ENCODE data around the gene IRF9.

Gene IRF9

GRCh38 chr14:24172261-24172860 lies 11.3 kb downstream of the IRF9 start:
- H3K4me3 ChIP-seq (ENCODE audit: low read depth, low read length) = no peak overlapping the region
- H3K9ac ChIP-seq = no peak overlapping the region
- H3K79me2 ChIP-seq = no peaks in the 10 kb centered on the region
- no peak overlapping the region for H3K4me2 ChIP-seq (ENCODE audit: low read length)
- H2AFZ ChIP-seq = no peak overlapping the region
- H3K27ac ChIP-seq = no peak overlapping the region
- no peaks in the 10 kb centered on the region for H3K27me3 ChIP-seq (ENCODE audit: control insufficient read depth, insufficient read depth, low read length)
- no peaks in the 10 kb centered on the region for H3K9me3 ChIP-seq (ENCODE audit: control insufficient read depth, low read length)
- TF ChIP-seq CTCF (IDR thresholded peaks at IDR 0.05) = no peak
- H3K36me3 ChIP-seq (ENCODE audit: control insufficient read depth, insufficient read depth, low read length) = no peaks in the 10 kb centered on the region
- no peaks in the 10 kb centered on the region for H3K4me1 ChIP-seq

GRCh38 chr14:24172871-24173281 lies 11.8 kb downstream of the IRF9 start:
- Histone ChIP-seq H3K27me3 (ENCODE audit: control insufficient read depth, insufficient read depth, low read length) (no peaks in the 10 kb centered on the region), H3K9ac (no peak overlapping the region), H2AFZ (no peak overlapping the region), H3K4me2 (ENCODE audit: low read length) (no peak overlapping the region), H3K9me3 (ENCODE audit: control insufficient read depth, low read length) (no peaks in the 10 kb centered on the region), H3K4me1 (no peaks in the 10 kb centered on the region), H3K36me3 (ENCODE audit: control insufficient read depth, insufficient read depth, low read length) (no peaks in the 10 kb centered on the region), H3K4me3 (ENCODE audit: low read depth, low read length) (no peak overlapping the region), H3K79me2 (no peaks in the 10 kb centered on the region), H3K27ac (no peak overlapping the region)
- no peak for TF ChIP-seq CTCF (IDR thresholded peaks at IDR 0.05)

- no peaks in the 10 kb centered on the region for H3K27me3 ChIP-seq (ENCODE audit: control insufficient read depth, insufficient read depth, low read length)
- H3K9ac ChIP-seq = no peak overlapping the region
- no peak overlapping the region for H3K4me2 ChIP-seq (ENCODE audit: low read length)
- TF ChIP-seq CTCF (IDR thresholded peaks at IDR 0.05) = no peak
- H3K79me2 ChIP-seq = no peaks in the 10 kb centered on the region
- no peak overlapping the region for H3K27ac ChIP-seq
- no peaks in the 10 kb centered on the region for H3K9me3 ChIP-seq (ENCODE audit: control insufficient read depth, low read length)
- H3K4me3 ChIP-seq (ENCODE audit: low read depth, low read length) = no peak overlapping the region
- H3K36me3 ChIP-seq (ENCODE audit: control insufficient read depth, insufficient read depth, low read length) = no peaks in the 10 kb centered on the region
- H2AFZ ChIP-seq = no peak overlapping the region
- H3K4me1 ChIP-seq = no peaks in the 10 kb centered on the region
Observed at GRCh38 chr14:24176599-24176998, 15.5 kb downstream of the IRF9 start.

- Histone ChIP-seq H3K9ac (no peak overlapping the region), H3K9me3 (ENCODE audit: control insufficient read depth, low read length) (no peaks in the 10 kb centered on the region), H3K4me1 (no peaks in the 10 kb centered on the region), H3K27me3 (ENCODE audit: control insufficient read depth, insufficient read depth, low read length) (no peaks in the 10 kb centered on the region), H3K4me2 (ENCODE audit: low read length) (no peak overlapping the region), H3K4me3 (ENCODE audit: low read depth, low read length) (no peak overlapping the region), H2AFZ (no peak overlapping the region), H3K27ac (no peak overlapping the region), H3K79me2 (no peaks in the 10 kb centered on the region), H3K36me3 (ENCODE audit: control insufficient read depth, insufficient read depth, low read length) (no peaks in the 10 kb centered on the region)
- TF ChIP-seq CTCF (IDR thresholded peaks at IDR 0.05) = no peak
Observed at GRCh38 chr14:24177041-24177825, 16.2 kb downstream of the IRF9 start.
